GM12872 (cell line): Measurements from ENCODE around the gene C1orf210.

Experiments used
- CTCF ChIP-seq: IDR thresholded peaks from 3 replicates; pipeline ENCODE4 v1.5.1; 2011; ENCODE audit warnings: low read depth, mild to moderate bottlenecking, low read length, moderate library complexity; ENCODE audit not compliant: insufficient read depth

C1orf210 gene

GRCh38 chr1:43305461-43305860, 20.1 kb upstream of the C1orf210 start:
- no peak for TF ChIP-seq CTCF

- no peak for TF ChIP-seq CTCF
Observed at GRCh38 chr1:43304771-43305300, 19.5 kb upstream of the C1orf210 start.

GRCh38 chr1:43304314-43304681, 18.9 kb upstream of the C1orf210 start:
- no peak for TF ChIP-seq CTCF

GRCh38 chr1:43303471-43304313, 18.3 kb upstream of the C1orf210 start:
- TF ChIP-seq CTCF: no peak

- TF ChIP-seq CTCF: no peak
Observed at GRCh38 chr1:43302721-43303470, 17.5 kb upstream of the C1orf210 start.

GRCh38 chr1:43302201-43302600, 16.8 kb upstream of the C1orf210 start:
- no peak for TF ChIP-seq CTCF

GRCh38 chr1:43300378-43301094, 15.2 kb upstream of the C1orf210 start, which contains the start of gene TIE1:
TSS of gene TIE1 (plus strand) at chr1:43300982. CDS start at chr1:43301072, 90 bp downstream.
- no peak for TF ChIP-seq CTCF
